B cell (primary cell): ENCODE data around the gene PCDHA11. TPM values are rescaled to one million over a fixed set of nuclear protein-coding genes. Genes with fewer than 3 reads are reported as not detected.
"Not testable (repeated sequence)": the region's sequence is repeated elsewhere in the genome, so short reads cannot be mapped to it uniquely, and the experiment has no call there.

Experiments used
- ATAC-seq: fragments of 200-7000 bp; cut with Tn5 transposase; one replicate; pipeline ENCODE4 v1.10.0; 2021; ENCODE audit warnings: low read depth, mild to moderate bottlenecking, moderate number of reproducible peaks, moderate library complexity
- CTCF ChIA-PET: fragments of 350-600 bp; sonication (Branson Sonifier 250); formaldehyde crosslinking; loops from one replicate; lab custom pipeline; 2021; ENCODE audit warnings: antibody characterized with exemption, inconsistent platforms; lab: Charles Lee
- POLR2A ChIA-PET: fragments of 350-600 bp; sonication (Branson Sonifier 250); formaldehyde crosslinking; loops from one replicate; lab custom pipeline; 2021; ENCODE audit warnings: antibody characterized with exemption; lab: Charles Lee
- DNase-seq: peaks from one replicate; pipeline ENCODE4 v3.0.0; 2013
- H2AFZ ChIP-seq: 2 replicates; pipeline ENCODE4 v1.6.1; 2012; ENCODE audit warnings: mild to moderate bottlenecking, low read depth, low read length; ENCODE audit not compliant: insufficient read depth, poor library complexity, severe bottlenecking
- H3K27ac ChIP-seq, 2 donors: 1 replicate in 1 of 2; 2 replicates in 1 of 2; pipeline ENCODE4 v1.5.1; 2012 to 2013; ENCODE audit warnings: low read length in 2 of 2, mild to moderate bottlenecking in 2 of 2, moderate library complexity in 1 of 2
- H3K27me3 ChIP-seq, 4 experiments: fragments of 200-600 bp in 1 of 4; sonication (generic) in 1 of 4; replicated peaks in 1 of 4; 1 replicate in 2 of 4; 2 replicates in 2 of 4; pipeline versions ENCODE4 v1.6.1 to v1.7.0; 2013 to 2016; ENCODE audit warnings: low read length in 3 of 4, mild to moderate bottlenecking in 2 of 4, mixed read lengths in 1 of 4, moderate library complexity in 1 of 4; ENCODE audit not compliant: insufficient read depth in 4 of 4, control insufficient read depth in 3 of 4; ENCODE audit errors: control extremely low read depth in 1 of 4
- H3K36me3 ChIP-seq, 2 experiments: replicated peaks in 1 of 2; 1 replicate in 1 of 2; 2 replicates in 1 of 2; pipeline versions ENCODE4 v1.6.1 to v1.7.1; 2013; ENCODE audit warnings: low read length in 1 of 2; ENCODE audit not compliant: insufficient read depth in 2 of 2, control insufficient read depth in 1 of 2; ENCODE audit errors: control extremely low read depth in 1 of 2, extremely low read depth in 1 of 2
- H3K4me1 ChIP-seq, 2 donors: fragments of 200-600 bp in 1 of 2; sonication (generic) in 1 of 2; 1 replicate in 1 of 2; 2 replicates in 1 of 2; pipeline versions ENCODE4 v1.5.1 to v1.6.1; 2013 to 2017; ENCODE audit warnings: low read length in 2 of 2; ENCODE audit not compliant: control insufficient read depth in 2 of 2, insufficient read depth in 2 of 2
- H3K4me2 ChIP-seq: replicated peaks from 2 replicates; pipeline ENCODE3; 2012; ENCODE audit warnings: mild to moderate bottlenecking, low read depth, low read length; ENCODE audit not compliant: poor library complexity, severe bottlenecking
- H3K4me3 ChIP-seq, 5 experiments: fragments of 200-600 bp in 1 of 5; sonication (generic) in 1 of 5; 1 replicate in 3 of 5; 2 replicates in 2 of 5; pipeline versions ENCODE4 v1.5.1 to v1.7.0; 2011 to 2016; ENCODE audit warnings: low read length in 4 of 5, mild to moderate bottlenecking in 4 of 5, low read depth in 2 of 5, control low read depth in 1 of 5, moderate library complexity in 1 of 5; ENCODE audit not compliant: insufficient read depth in 1 of 5; ENCODE audit errors: control extremely low read depth in 1 of 5, extremely low read depth in 1 of 5
- H3K79me2 ChIP-seq: fragments of 200-600 bp; sonication (generic); one replicate; pipeline ENCODE4 v1.6.0; 2016; ENCODE audit warnings: low read length; ENCODE audit not compliant: control insufficient read depth, insufficient read depth
- H3K9ac ChIP-seq: fragments of 200-600 bp; sonication (generic); 2 replicates; pipeline ENCODE4 v1.6.1; 2017; ENCODE audit warnings: mild to moderate bottlenecking, low read length, moderate library complexity
- H3K9me3 ChIP-seq, 3 donors: one replicate each; pipeline versions ENCODE4 v1.6.1 to v1.7.1; 2013; ENCODE audit warnings: low read length in 2 of 3; ENCODE audit not compliant: control insufficient read depth in 2 of 3, insufficient read depth in 1 of 3; ENCODE audit errors: control extremely low read depth in 1 of 3
- H4K20me1 ChIP-seq: 2 replicates; pipeline ENCODE4 v1.6.0; 2012; ENCODE audit warnings: mild to moderate bottlenecking, low read length; ENCODE audit not compliant: insufficient read depth, control insufficient read depth, poor library complexity, severe bottlenecking
- H3K27ac Mint-ChIP-seq: one replicate; pipeline ENCODE4 v1.8.0; 2021; ENCODE audit warnings: mixed read lengths
- H3K27me3 Mint-ChIP-seq: one replicate; pipeline ENCODE4 v1.8.0; 2021; ENCODE audit warnings: mixed read lengths
- H3K4me1 Mint-ChIP-seq: one replicate; pipeline ENCODE4 v1.8.0; 2021; ENCODE audit warnings: mixed read lengths
- H3K4me3 Mint-ChIP-seq: one replicate; pipeline ENCODE4 v1.8.0; 2021; ENCODE audit warnings: mixed read lengths
- H3K9me3 Mint-ChIP-seq: one replicate; pipeline ENCODE4 v1.8.0; 2022; ENCODE audit warnings: mixed read lengths; ENCODE audit not compliant: insufficient read depth
- EZH2 ChIP-seq: IDR thresholded peaks from 2 replicates; pipeline ENCODE4 v1.6.1; 2012; ENCODE audit warnings: borderline replicate concordance, low read depth, mild to moderate bottlenecking, moderate library complexity, low read length; ENCODE audit not compliant: insufficient read depth, poor library complexity, severe bottlenecking
- WGBS: methylation state at CpG from one replicate; pipeline ENCODE4 v1.1.5; 2013; ENCODE audit warnings: missing lambda C conversion rate; ENCODE audit not compliant: insufficient coverage; 5-methylcytosine and 5-hydroxymethylcytosine counted together
- intact Hi-C: fragments of 100-400 bp; cut with micrococcal nuclease; formaldehyde crosslinking; loops from one replicate; pipeline ENCODE4 v1.10.0; 2022
- polyA plus RNA-seq: library from polyadenylated mRNA; depleted of rRNA; stranded (reverse); fragments of >200 nt; gene quantifications from 2 replicates; pipeline ENCODE4 v1.2.3, GENCODE V29; 2012
- total RNA-seq, 2 donors: library from RNA; stranded (reverse); fragments of 120-200 nt in 1 of 2; gene quantifications; 1 replicate in 1 of 2; 2 replicates in 1 of 2; pipeline versions ENCODE4 v1.2.3 to v1.2.4, GENCODE V29; 2013 to 2022
- TF ChIP-seq, protein P1 (sequence below): fragments of 200-600 bp; IDR thresholded peaks from one replicate; pipeline ENCODE4 v1.8.0; 2022; ENCODE audit warnings: antibody characterized with exemption, mild to moderate bottlenecking

The PCDHA11 gene
- total and polyA plus RNA-seq, 2 donors (not counting 1 experiment from before 2014, with no cell fraction given): not detected

DNA sequence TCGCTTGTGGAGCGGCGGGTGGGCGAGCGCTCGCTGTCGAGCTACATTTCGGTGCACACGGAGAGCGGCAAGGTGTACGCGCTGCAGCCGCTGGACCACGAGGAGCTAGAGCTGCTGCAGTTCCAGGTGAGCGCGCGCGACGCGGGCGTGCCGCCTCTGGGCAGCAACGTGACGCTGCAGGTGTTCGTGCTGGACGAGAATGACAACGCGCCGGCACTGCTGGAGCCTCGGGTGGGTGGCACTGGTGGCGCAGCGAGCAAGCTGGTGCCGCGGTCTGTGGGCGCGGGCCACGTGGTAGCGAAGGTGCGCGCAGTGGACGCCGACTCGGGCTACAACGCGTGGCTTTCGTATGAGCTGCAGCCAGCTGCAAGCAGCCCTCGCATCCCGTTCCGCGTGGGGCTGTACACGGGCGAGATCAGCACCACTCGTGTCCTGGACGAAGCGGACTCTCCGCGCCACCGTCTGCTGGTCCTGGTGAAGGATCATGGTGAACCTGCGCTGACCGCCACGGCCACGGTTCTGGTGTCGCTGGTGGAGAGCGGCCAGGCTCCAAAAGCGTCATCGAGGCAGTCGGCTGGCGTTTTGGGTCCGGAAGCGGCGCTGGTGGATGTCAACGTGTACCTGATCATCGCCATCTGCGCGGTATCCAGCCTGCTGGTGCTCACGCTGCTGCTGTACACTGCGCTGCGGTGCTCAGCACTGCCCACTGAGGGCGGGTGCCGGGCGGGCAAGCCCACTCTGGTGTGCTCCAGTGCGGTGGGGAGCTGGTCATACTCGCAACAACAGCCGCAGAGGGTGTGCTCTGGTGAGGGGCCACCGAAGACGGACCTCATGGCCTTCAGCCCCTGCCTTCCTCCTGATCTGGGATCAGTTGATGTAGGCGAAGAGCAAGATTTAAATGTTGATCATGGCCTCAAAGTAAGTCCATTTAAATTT, 25.7 kb upstream of the PCDHA11 start:
- H3K4me1 ChIP-seq: no peaks in the 10 kb centered on the region
- H3K27me3 Mint-ChIP-seq: peaks cover 18% of the 10 kb centered on the region
- no peak overlapping the region for H3K9ac ChIP-seq
- no peak for ATAC-seq
- H2AFZ ChIP-seq: no peak overlapping the region
- H3K27ac Mint-ChIP-seq: no peak overlapping the region
- no peak for DNase-seq
- 59% methylated on average over 86 of the region's 87 CpGs for whole genome bisulfite sequencing
- no peak overlapping the region for H3K4me3 ChIP-seq
- no peaks in the 10 kb centered on the region for H3K36me3 ChIP-seq
- POLR2A ChIA-PET: no interaction called here
- no peak overlapping the region for H3K4me2 ChIP-seq
- intact Hi-C loops: no loop called here
- H3K4me3 Mint-ChIP-seq: no peak overlapping the region
- H3K79me2 ChIP-seq: no peaks in the 10 kb centered on the region
- H4K20me1 ChIP-seq: no peaks in the 10 kb centered on the region
- CTCF ChIA-PET: interaction anchor here (0.7 kb wide), 1 partner anchor 16 kb away, joined by 3 read pairs; no protein-coding TSS in a partner anchor
- peaks cover 6% of the 10 kb centered on the region for H3K9me3 Mint-ChIP-seq
- H3K9me3 ChIP-seq: peaks cover 2 to 31% (median 13%) of the 10 kb centered on the region in 3 donors
- H3K4me1 Mint-ChIP-seq: no peaks in the 10 kb centered on the region
- no peak for TF ChIP-seq EZH2
- TF ChIP-seq, protein P1, sequence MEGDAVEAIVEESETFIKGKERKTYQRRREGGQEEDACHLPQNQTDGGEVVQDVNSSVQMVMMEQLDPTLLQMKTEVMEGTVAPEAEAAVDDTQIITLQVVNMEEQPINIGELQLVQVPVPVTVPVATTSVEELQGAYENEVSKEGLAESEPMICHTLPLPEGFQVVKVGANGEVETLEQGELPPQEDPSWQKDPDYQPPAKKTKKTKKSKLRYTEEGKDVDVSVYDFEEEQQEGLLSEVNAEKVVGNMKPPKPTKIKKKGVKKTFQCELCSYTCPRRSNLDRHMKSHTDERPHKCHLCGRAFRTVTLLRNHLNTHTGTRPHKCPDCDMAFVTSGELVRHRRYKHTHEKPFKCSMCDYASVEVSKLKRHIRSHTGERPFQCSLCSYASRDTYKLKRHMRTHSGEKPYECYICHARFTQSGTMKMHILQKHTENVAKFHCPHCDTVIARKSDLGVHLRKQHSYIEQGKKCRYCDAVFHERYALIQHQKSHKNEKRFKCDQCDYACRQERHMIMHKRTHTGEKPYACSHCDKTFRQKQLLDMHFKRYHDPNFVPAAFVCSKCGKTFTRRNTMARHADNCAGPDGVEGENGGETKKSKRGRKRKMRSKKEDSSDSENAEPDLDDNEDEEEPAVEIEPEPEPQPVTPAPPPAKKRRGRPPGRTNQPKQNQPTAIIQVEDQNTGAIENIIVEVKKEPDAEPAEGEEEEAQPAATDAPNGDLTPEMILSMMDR: no peak
- no peak overlapping the region for H3K27ac ChIP-seq
- peaks cover 0 to 5% (median 2%) of the 10 kb centered on the region in 4 experiments for H3K27me3 ChIP-seq

DNA sequence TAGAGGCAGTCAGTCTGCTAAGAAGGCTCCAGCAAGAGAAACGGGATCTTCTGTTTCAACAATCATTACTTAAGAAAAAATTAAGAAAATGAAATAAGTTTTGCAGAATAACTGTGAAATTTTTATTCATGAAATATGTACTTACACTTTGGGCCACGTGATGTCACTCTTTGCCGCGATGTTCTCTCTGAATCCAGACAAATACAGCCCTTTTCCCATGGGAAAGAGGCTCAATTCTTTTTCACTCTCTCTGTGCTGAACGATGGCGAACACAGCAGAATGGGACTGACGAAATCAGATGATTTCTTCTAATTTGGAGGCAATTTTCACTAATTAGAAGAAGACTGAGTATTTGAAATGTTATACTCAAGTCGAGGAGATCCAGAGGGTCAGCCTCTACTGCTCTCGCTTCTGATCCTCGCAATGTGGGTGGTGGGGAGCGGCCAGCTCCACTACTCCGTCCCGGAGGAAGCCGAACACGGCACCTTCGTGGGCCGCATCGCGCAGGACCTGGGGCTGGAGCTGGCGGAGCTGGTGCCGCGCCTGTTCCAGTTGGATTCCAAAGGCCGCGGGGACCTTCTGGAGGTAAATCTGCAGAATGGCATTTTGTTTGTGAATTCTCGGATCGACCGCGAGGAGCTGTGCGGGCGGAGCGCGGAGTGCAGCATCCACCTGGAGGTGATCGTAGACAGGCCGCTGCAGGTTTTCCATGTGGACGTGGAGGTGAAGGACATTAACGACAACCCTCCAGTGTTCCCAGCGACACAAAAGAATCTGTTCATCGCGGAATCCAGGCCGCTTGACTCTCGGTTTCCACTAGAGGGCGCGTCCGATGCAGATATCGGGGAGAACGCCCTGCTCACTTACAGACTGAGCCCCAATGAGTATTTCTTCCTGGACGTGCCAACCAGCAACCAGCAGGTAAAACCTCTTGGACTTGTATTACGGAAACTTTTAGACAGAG, 20.3 kb upstream of the PCDHA11 start, which contains the start of gene PCDHA9:
Gene PCDHA9, plus strand, starts transcription at position 244 of the 964 bp plus-strand sequence. Its CDS starts 114 bp downstream, at position 358.
- H3K4me2 ChIP-seq, H3K27ac Mint-ChIP-seq, H3K79me2 ChIP-seq, H3K27ac ChIP-seq, H2AFZ ChIP-seq, POLR2A ChIA-PET, H3K9ac ChIP-seq, H3K9me3 Mint-ChIP-seq, H4K20me1 ChIP-seq, H3K4me1 Mint-ChIP-seq, H3K4me1 ChIP-seq, H3K27me3 Mint-ChIP-seq, H3K4me3 ChIP-seq, H3K36me3 ChIP-seq, intact Hi-C loops, CTCF ChIA-PET, DNase-seq, ATAC-seq, H3K4me3 Mint-ChIP-seq: not testable (repeated sequence)
- Histone ChIP-seq H3K9me3 (peaks cover 2 to 25% (median 10%) of the 10 kb centered on the region in 3 donors), H3K27me3 (peaks cover 0 to 12% (median 3%) of the 10 kb centered on the region in 4 experiments)
- WGBS: 34% methylated on average over 27 of the region's 48 CpGs
